ENCODE results near the gene HPSE2. TPM values are rescaled to one million over a fixed set of nuclear protein-coding genes. Genes with fewer than 3 reads are reported as not detected.

Gene HPSE2
- total and polyA plus RNA-seq, 2 donors: 0.05 to 0.14 TPM

GRCh38 chr10:98470850-98471249 is 764.8 kb downstream of the HPSE2 start:
- WGBS: 96% methylated on average over 5 of the region's 5 CpGs

GRCh38 chr10:98469001-98469931 is 766.4 kb downstream of the HPSE2 start:
- 96% methylated on average over 2 of the region's 2 CpGs for WGBS
- Histone ChIP-seq H3K27ac (ENCODE audit: low read depth in 1 of 2, low read length in 1 of 2) (no peak overlapping the region), H3K9me3 (ENCODE audit: control insufficient read depth in 2 of 2, insufficient read depth in 1 of 2, low read length in 1 of 2) (no peaks in the 10 kb centered on the region), H3K4me1 (ENCODE audit: control insufficient read depth in 2 of 2, insufficient read depth in 2 of 2, low read length in 2 of 2) (peaks cover 5 to 8% of the 10 kb centered on the region in 2 donors), H3K27me3 (ENCODE audit: control insufficient read depth in 2 of 2, insufficient read depth in 1 of 2, low read length in 1 of 2) (peaks cover 6 to 34% of the 10 kb centered on the region in 2 donors), H3K36me3 (ENCODE audit: control insufficient read depth in 2 of 2, insufficient read depth in 2 of 2, low read length in 1 of 2) (no peaks in the 10 kb centered on the region), H3K4me3 (ENCODE audit: low read length in 2 of 2) (no peak overlapping the region)
- no peak for DNase-seq (ENCODE audit: low read depth in 6 of 9, low spot score in 9 of 9)

More at GRCh38 chr10:98470850-98471249, 764.8 kb downstream of the HPSE2 start:
- Histone ChIP-seq H3K9me3 (ENCODE audit: control insufficient read depth in 2 of 2, insufficient read depth in 1 of 2, low read length in 1 of 2) (no peaks in the 10 kb centered on the region), H3K4me3 (ENCODE audit: low read length in 2 of 2) (no peak overlapping the region), H3K27ac (ENCODE audit: low read depth in 1 of 2, low read length in 1 of 2) (no peak overlapping the region), H3K4me1 (ENCODE audit: control insufficient read depth in 2 of 2, insufficient read depth in 2 of 2, low read length in 2 of 2) (peaks cover 5 to 8% of the 10 kb centered on the region in 2 donors), H3K27me3 (ENCODE audit: control insufficient read depth in 2 of 2, insufficient read depth in 1 of 2, low read length in 1 of 2) (peaks cover 6 to 34% of the 10 kb centered on the region in 2 donors), H3K36me3 (ENCODE audit: control insufficient read depth in 2 of 2, insufficient read depth in 2 of 2, low read length in 1 of 2) (no peaks in the 10 kb centered on the region)
- no peak for DNase-seq (ENCODE audit: low read depth in 6 of 9, low spot score in 9 of 9)

GRCh38 chr10:98467506-98468318 is 767.9 kb downstream of the HPSE2 start:
- H3K4me1 ChIP-seq (ENCODE audit: control insufficient read depth in 2 of 2, insufficient read depth in 2 of 2, low read length in 2 of 2): peaks cover 5 to 8% of the 10 kb centered on the region in 2 donors
- peak in 8 of 9 donors; percentile 44 to 80 (median 59) for DNase-seq (ENCODE audit: low read depth in 6 of 9, low spot score in 9 of 9)
- peak overlapping the region in 1 of 2 donors; percentile 27 for H3K27ac ChIP-seq (ENCODE audit: low read depth in 1 of 2, low read length in 1 of 2)
- no peaks in the 10 kb centered on the region for H3K36me3 ChIP-seq (ENCODE audit: control insufficient read depth in 2 of 2, insufficient read depth in 2 of 2, low read length in 1 of 2)
- H3K9me3 ChIP-seq (ENCODE audit: control insufficient read depth in 2 of 2, insufficient read depth in 1 of 2, low read length in 1 of 2): no peaks in the 10 kb centered on the region
- H3K4me3 ChIP-seq (ENCODE audit: low read length in 2 of 2): peak overlapping the region; percentile 19 to 53
- peaks cover 6 to 34% of the 10 kb centered on the region in 2 donors for H3K27me3 ChIP-seq (ENCODE audit: control insufficient read depth in 2 of 2, insufficient read depth in 1 of 2, low read length in 1 of 2)
- 5% methylated on average over 44 of the region's 44 CpGs for WGBS

GRCh38 chr10:98466861-98467505 is 768.7 kb downstream of the HPSE2 start:
- DNase-seq (ENCODE audit: low read depth in 6 of 9, low spot score in 9 of 9): no peak
- Histone ChIP-seq H3K4me3 (ENCODE audit: low read length in 2 of 2) (no peak overlapping the region), H3K27ac (ENCODE audit: low read depth in 1 of 2, low read length in 1 of 2) (no peak overlapping the region), H3K9me3 (ENCODE audit: control insufficient read depth in 2 of 2, insufficient read depth in 1 of 2, low read length in 1 of 2) (no peaks in the 10 kb centered on the region), H3K36me3 (ENCODE audit: control insufficient read depth in 2 of 2, insufficient read depth in 2 of 2, low read length in 1 of 2) (no peaks in the 10 kb centered on the region), H3K4me1 (ENCODE audit: control insufficient read depth in 2 of 2, insufficient read depth in 2 of 2, low read length in 2 of 2) (peaks cover 5 to 8% of the 10 kb centered on the region in 2 donors), H3K27me3 (ENCODE audit: control insufficient read depth in 2 of 2, insufficient read depth in 1 of 2, low read length in 1 of 2) (peaks cover 6 to 34% of the 10 kb centered on the region in 2 donors)
- WGBS: 85% methylated on average over 15 of the region's 15 CpGs

GRCh38 chr10:98465866-98466265 is 769.8 kb downstream of the HPSE2 start:
- no peak overlapping the region for H3K4me3 ChIP-seq (ENCODE audit: low read length in 2 of 2)
- WGBS: 96% methylated on average over 3 of the region's 3 CpGs
- no peak overlapping the region for H3K27ac ChIP-seq (ENCODE audit: low read depth in 1 of 2, low read length in 1 of 2)
- H3K36me3 ChIP-seq (ENCODE audit: control insufficient read depth in 2 of 2, insufficient read depth in 2 of 2, low read length in 1 of 2): no peaks in the 10 kb centered on the region
- peaks cover 5 to 8% of the 10 kb centered on the region in 2 donors for H3K4me1 ChIP-seq (ENCODE audit: control insufficient read depth in 2 of 2, insufficient read depth in 2 of 2, low read length in 2 of 2)
- H3K9me3 ChIP-seq (ENCODE audit: control insufficient read depth in 2 of 2, insufficient read depth in 1 of 2, low read length in 1 of 2): no peaks in the 10 kb centered on the region
- peaks cover 6 to 34% of the 10 kb centered on the region in 2 donors for H3K27me3 ChIP-seq (ENCODE audit: control insufficient read depth in 2 of 2, insufficient read depth in 1 of 2, low read length in 1 of 2)
- DNase-seq (ENCODE audit: low read depth in 6 of 9, low spot score in 9 of 9): no peak

- Histone ChIP-seq H3K36me3 (ENCODE audit: control insufficient read depth in 2 of 2, insufficient read depth in 2 of 2, low read length in 1 of 2) (no peaks in the 10 kb centered on the region), H3K27me3 (ENCODE audit: control insufficient read depth in 2 of 2, insufficient read depth in 1 of 2, low read length in 1 of 2) (peaks cover 6 to 27% of the 10 kb centered on the region in 2 donors), H3K4me3 (ENCODE audit: low read length in 2 of 2) (no peak overlapping the region), H3K9me3 (ENCODE audit: control insufficient read depth in 2 of 2, insufficient read depth in 1 of 2, low read length in 1 of 2) (no peaks in the 10 kb centered on the region), H3K4me1 (ENCODE audit: control insufficient read depth in 2 of 2, insufficient read depth in 2 of 2, low read length in 2 of 2) (peaks cover 5 to 8% of the 10 kb centered on the region in 2 donors), H3K27ac (ENCODE audit: low read depth in 1 of 2, low read length in 1 of 2) (no peak overlapping the region)
- WGBS: 44% methylated on average over 8 of the region's 8 CpGs
- DNase-seq (ENCODE audit: low read depth in 6 of 9, low spot score in 9 of 9): no peak
Measured at GRCh38 chr10:98463976-98464754, 771.5 kb downstream of the HPSE2 start.

GRCh38 chr10:98463016-98463415 is 772.6 kb downstream of the HPSE2 start:
- Histone ChIP-seq H3K4me1 (ENCODE audit: control insufficient read depth in 2 of 2, insufficient read depth in 2 of 2, low read length in 2 of 2) (peaks cover 5 to 7% of the 10 kb centered on the region in 2 donors), H3K4me3 (ENCODE audit: low read length in 2 of 2) (no peak overlapping the region), H3K36me3 (ENCODE audit: control insufficient read depth in 2 of 2, insufficient read depth in 2 of 2, low read length in 1 of 2) (no peaks in the 10 kb centered on the region), H3K27ac (ENCODE audit: low read depth in 1 of 2, low read length in 1 of 2) (no peak overlapping the region), H3K27me3 (ENCODE audit: control insufficient read depth in 2 of 2, insufficient read depth in 1 of 2, low read length in 1 of 2) (peaks cover 4 to 16% of the 10 kb centered on the region in 2 donors), H3K9me3 (ENCODE audit: control insufficient read depth in 2 of 2, insufficient read depth in 1 of 2, low read length in 1 of 2) (no peaks in the 10 kb centered on the region)
- no peak for DNase-seq (ENCODE audit: low read depth in 6 of 9, low spot score in 9 of 9)
- WGBS: 95% methylated on average over 6 of the region's 6 CpGs

GRCh38 chr10:98461500-98461842 is 774.2 kb downstream of the HPSE2 start:
- H3K27me3 ChIP-seq (ENCODE audit: control insufficient read depth in 2 of 2, insufficient read depth in 1 of 2, low read length in 1 of 2): peaks cover 0 to 10% of the 10 kb centered on the region in 2 donors
- 97% methylated on average over 3 of the region's 3 CpGs for WGBS
- H3K36me3 ChIP-seq (ENCODE audit: control insufficient read depth in 2 of 2, insufficient read depth in 2 of 2, low read length in 1 of 2): no peaks in the 10 kb centered on the region
- no peak overlapping the region for H3K27ac ChIP-seq (ENCODE audit: low read depth in 1 of 2, low read length in 1 of 2)
- no peak for DNase-seq (ENCODE audit: low read depth in 6 of 9, low spot score in 9 of 9)
- H3K4me1 ChIP-seq (ENCODE audit: control insufficient read depth in 2 of 2, insufficient read depth in 2 of 2, low read length in 2 of 2): no peaks in the 10 kb centered on the region
- no peak overlapping the region for H3K4me3 ChIP-seq (ENCODE audit: low read length in 2 of 2)
- H3K9me3 ChIP-seq (ENCODE audit: control insufficient read depth in 2 of 2, insufficient read depth in 1 of 2, low read length in 1 of 2): no peaks in the 10 kb centered on the region
